Trophoblast cell (in vitro differentiated cells and primary cell): ENCODE measurements around the gene NLE1.

Experiments used
- DNase-seq, 2 donors: peaks; one replicate each; pipeline ENCODE4 v3.0.0-alpha.2; 2016
- H2AFZ ChIP-seq: 2 replicates; pipeline ENCODE4 v1.6.1; 2013; ENCODE audit warnings: low read length, moderate library complexity, mild to moderate bottlenecking; ENCODE audit not compliant: insufficient read depth, poor library complexity
- H2AK5ac ChIP-seq: 2 replicates; pipeline ENCODE4 v1.6.1; 2013; ENCODE audit warnings: mild to moderate bottlenecking, low read length
- H2BK120ac ChIP-seq: 2 replicates; pipeline ENCODE4 v1.6.1; 2013; ENCODE audit warnings: low read length, mild to moderate bottlenecking, moderate library complexity; ENCODE audit not compliant: insufficient read depth, poor library complexity
- H2BK12ac ChIP-seq: 2 replicates; pipeline ENCODE4 v1.6.1; 2013; ENCODE audit warnings: mild to moderate bottlenecking, low read length, moderate library complexity
- H2BK5ac ChIP-seq: 2 replicates; pipeline ENCODE4 v1.6.1; 2013; ENCODE audit warnings: low read length, low read depth, moderate library complexity, mild to moderate bottlenecking; ENCODE audit not compliant: poor library complexity
- H3K14ac ChIP-seq: 2 replicates; pipeline ENCODE4 v1.6.1; 2013; ENCODE audit warnings: mild to moderate bottlenecking, low read length
- H3K18ac ChIP-seq: 2 replicates; pipeline ENCODE4 v1.6.1; 2013; ENCODE audit warnings: mild to moderate bottlenecking, low read length
- H3K23ac ChIP-seq: 2 replicates; pipeline ENCODE4 v1.6.1; 2013; ENCODE audit warnings: low read length
- H3K27ac ChIP-seq: 2 replicates; pipeline ENCODE4 v1.5.1; 2013; ENCODE audit warnings: low read depth, mild to moderate bottlenecking, inconsistent platforms, low read length, moderate library complexity
- H3K27me3 ChIP-seq: 2 replicates; pipeline ENCODE4 v1.6.1; 2013; ENCODE audit warnings: inconsistent platforms, mild to moderate bottlenecking, low read length, moderate library complexity; ENCODE audit not compliant: insufficient read depth
- H3K36me3 ChIP-seq, 2 experiments: 1 replicate in 1 of 2; 2 replicates in 1 of 2; pipeline ENCODE4 v1.6.1; 2013; ENCODE audit warnings: low read length in 2 of 2, mild to moderate bottlenecking in 2 of 2, moderate library complexity in 1 of 2; ENCODE audit not compliant: insufficient read depth in 2 of 2, control insufficient read depth in 1 of 2
- H3K4ac ChIP-seq: 2 replicates; pipeline ENCODE4 v1.6.1; 2013; ENCODE audit warnings: low read depth, mild to moderate bottlenecking, low read length, moderate library complexity
- H3K4me1 ChIP-seq, 2 experiments: 1 replicate in 1 of 2; 2 replicates in 1 of 2; pipeline ENCODE4 v1.6.1; 2013; ENCODE audit warnings: low read length in 2 of 2, mild to moderate bottlenecking in 2 of 2, moderate library complexity in 1 of 2; ENCODE audit not compliant: insufficient read depth in 2 of 2, control insufficient read depth in 1 of 2
- H3K4me2 ChIP-seq: 2 replicates; pipeline ENCODE4 v1.6.1; 2013; ENCODE audit warnings: inconsistent platforms, mild to moderate bottlenecking, low read length, moderate library complexity
- H3K4me3 ChIP-seq: 2 replicates; pipeline ENCODE4 v1.5.1; 2013; ENCODE audit warnings: mild to moderate bottlenecking, low read depth, low read length, inconsistent platforms
- H3K79me1 ChIP-seq: one replicate; pipeline ENCODE4 v1.6.1; 2013; ENCODE audit warnings: low read length
- H3K79me2 ChIP-seq: 2 replicates; pipeline ENCODE4 v1.6.1; 2013; ENCODE audit warnings: low read length, mild to moderate bottlenecking; ENCODE audit not compliant: control insufficient read depth, insufficient read depth, poor library complexity
- H3K9ac ChIP-seq: 2 replicates; pipeline ENCODE4 v1.6.1; 2013; ENCODE audit warnings: mild to moderate bottlenecking, low read length
- H3K9me3 ChIP-seq: 2 replicates; pipeline ENCODE4 v1.6.1; 2013; ENCODE audit warnings: low read depth, mild to moderate bottlenecking, control low read depth, inconsistent platforms, low read length; ENCODE audit not compliant: insufficient read depth
- H4K12ac ChIP-seq: 2 replicates; pipeline ENCODE4 v1.6.1; 2013; ENCODE audit warnings: low read depth, mild to moderate bottlenecking, low read length, moderate library complexity
- H4K8ac ChIP-seq: 2 replicates; pipeline ENCODE4 v1.6.1; 2013; ENCODE audit warnings: low read depth, mild to moderate bottlenecking, low read length, moderate library complexity
- H4K91ac ChIP-seq: one replicate; pipeline ENCODE4 v1.6.1; 2013; ENCODE audit warnings: low read depth, mild to moderate bottlenecking, low read length, moderate library complexity
- WGBS: extraction: QIAGEN DNeasy Blood & Tissue Kit; methylation state at CpG from one replicate; pipeline ENCODE4 v1.1.7; 2013; ENCODE audit warnings: missing lambda C conversion rate; ENCODE audit not compliant: insufficient read length, insufficient coverage; ENCODE audit errors: extremely low coverage; 5-methylcytosine and 5-hydroxymethylcytosine counted together

The NLE1 gene

DNA sequence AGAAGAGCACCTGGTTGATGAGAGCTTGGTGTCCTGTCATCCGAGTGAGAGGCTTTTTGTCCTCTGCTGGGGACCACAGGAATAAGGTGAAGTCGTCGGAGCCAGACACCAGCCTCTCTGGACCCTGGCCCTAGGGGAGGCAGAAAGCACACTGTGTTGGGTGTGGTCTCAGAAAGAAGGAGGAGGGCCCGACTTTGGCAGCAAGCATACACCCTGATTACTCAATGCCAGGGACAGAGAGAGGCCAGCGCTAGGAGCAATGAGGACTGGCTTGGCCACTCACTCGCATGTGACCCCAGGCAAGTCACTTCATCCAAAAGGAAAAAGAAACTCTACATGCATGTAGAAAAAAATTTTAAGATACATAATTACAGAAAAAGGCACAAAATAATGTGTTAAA is 6.8 kb downstream of the NLE1 start:
- H3K36me3 ChIP-seq = peaks cover 71 to 86% of the 10 kb centered on the region in 2 experiments
- no peak overlapping the region for H4K91ac ChIP-seq
- H2BK120ac ChIP-seq = no peak overlapping the region
- no peaks in the 10 kb centered on the region for H3K4me1 ChIP-seq
- no peaks in the 10 kb centered on the region for H3K27me3 ChIP-seq
- H3K79me2 ChIP-seq = no peaks in the 10 kb centered on the region
- H4K12ac ChIP-seq = no peak overlapping the region
- H3K23ac ChIP-seq = no peak overlapping the region
- DNase-seq = no peak
- H2BK5ac ChIP-seq = no peak overlapping the region
- no peak overlapping the region for H2BK12ac ChIP-seq
- no peaks in the 10 kb centered on the region for H3K79me1 ChIP-seq
- no peak overlapping the region for H3K9ac ChIP-seq
- no peak overlapping the region for H3K4ac ChIP-seq
- peaks cover 4% of the 10 kb centered on the region for H3K9me3 ChIP-seq
- no peak overlapping the region for H3K4me3 ChIP-seq
- no CpG with 5 or more reads among the region's 6 CpGs for WGBS
- no peak overlapping the region for H3K14ac ChIP-seq
- H2AFZ ChIP-seq = no peak overlapping the region
- no peak overlapping the region for H2AK5ac ChIP-seq
- no peak overlapping the region for H4K8ac ChIP-seq
- H3K4me2 ChIP-seq = no peak overlapping the region
- no peak overlapping the region for H3K27ac ChIP-seq
- H3K18ac ChIP-seq = no peak overlapping the region

DNA sequence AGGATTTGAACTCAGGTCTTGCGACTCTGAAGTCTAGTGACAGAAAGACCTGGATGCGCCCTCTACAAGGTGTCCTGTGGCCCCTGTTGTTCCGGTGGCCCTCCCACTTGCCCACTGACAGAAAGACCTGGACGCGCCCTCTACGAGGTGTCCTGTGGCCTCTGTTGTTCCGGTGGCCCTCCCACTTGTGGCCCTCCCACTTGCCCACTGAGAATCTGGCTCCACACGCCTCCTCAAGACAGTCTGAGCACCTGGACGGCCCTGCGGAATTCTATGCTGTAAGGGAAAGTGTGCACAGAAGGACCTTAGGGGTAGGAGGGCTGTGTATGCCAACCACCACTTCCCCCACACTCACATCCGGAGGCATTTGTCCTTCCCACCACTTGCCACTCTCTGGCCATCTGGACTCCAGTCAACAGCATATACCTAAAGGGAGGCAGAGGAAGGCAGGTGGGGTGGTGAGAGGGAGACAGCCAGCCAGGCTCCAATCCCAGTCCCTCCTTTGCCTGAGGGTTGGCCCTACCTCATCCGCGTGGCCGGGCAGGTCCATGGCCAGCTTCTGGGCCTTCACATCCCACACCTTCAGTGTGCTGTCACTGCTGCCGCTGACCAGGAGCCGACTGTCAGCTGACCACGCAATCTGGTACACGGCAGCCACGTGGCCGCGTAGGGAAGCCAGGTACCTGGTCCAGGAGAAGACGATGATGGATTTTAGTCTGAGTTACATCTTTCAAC is 9.1 kb downstream of the NLE1 start:
- peaks cover 57 to 69% of the 10 kb centered on the region in 2 experiments for H3K36me3 ChIP-seq
- WGBS = no CpG with 5 or more reads among the region's 22 CpGs

DNA sequence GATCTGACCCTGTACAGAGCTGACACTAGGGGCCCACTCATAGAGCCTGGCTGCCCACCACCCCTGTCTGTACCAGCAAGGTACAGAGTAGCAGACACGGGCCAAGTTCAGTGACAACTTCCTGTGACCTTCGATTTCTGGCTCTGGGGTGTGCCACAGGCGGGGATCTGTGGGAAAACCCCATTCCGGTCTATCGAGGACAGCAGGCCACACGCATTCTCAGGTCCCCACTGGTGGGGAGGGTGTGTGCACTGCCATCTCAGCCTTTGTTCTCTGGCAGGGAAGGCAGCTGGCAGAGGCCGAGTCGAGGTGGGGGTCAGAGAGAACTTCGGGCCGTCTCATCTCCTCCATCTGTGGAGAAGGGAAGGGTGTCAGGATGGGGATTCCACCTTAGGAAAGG is 10.0 kb downstream of the NLE1 start:
- no peak overlapping the region for H3K14ac ChIP-seq
- no peaks in the 10 kb centered on the region for H3K79me1 ChIP-seq
- no CpG with 5 or more reads among the region's 10 CpGs for whole genome bisulfite sequencing
- no peak overlapping the region for H3K18ac ChIP-seq
- H3K4ac ChIP-seq = no peak overlapping the region
- no peak overlapping the region for H4K12ac ChIP-seq
- no peak overlapping the region for H3K23ac ChIP-seq
- no peak overlapping the region for H2AK5ac ChIP-seq
- H3K36me3 ChIP-seq = peaks cover 53 to 61% of the 10 kb centered on the region in 2 experiments
- no peak overlapping the region for H3K4me2 ChIP-seq
- H3K9me3 ChIP-seq = peaks cover 4% of the 10 kb centered on the region
- no peak overlapping the region for H4K8ac ChIP-seq
- no peak for DNase-seq
- H3K9ac ChIP-seq = no peak overlapping the region
- no peak overlapping the region for H3K27ac ChIP-seq
- no peak overlapping the region for H2BK5ac ChIP-seq
- H3K27me3 ChIP-seq = no peaks in the 10 kb centered on the region
- H2BK12ac ChIP-seq = no peak overlapping the region
- no peak overlapping the region for H4K91ac ChIP-seq
- H3K4me1 ChIP-seq = no peaks in the 10 kb centered on the region
- H3K79me2 ChIP-seq = no peaks in the 10 kb centered on the region
- no peak overlapping the region for H2AFZ ChIP-seq
- no peak overlapping the region for H3K4me3 ChIP-seq
- H2BK120ac ChIP-seq = no peak overlapping the region

More for the DNA sequence above, 9.1 kb downstream of the NLE1 start:
- H3K27me3 ChIP-seq = no peaks in the 10 kb centered on the region
- peaks cover 4% of the 10 kb centered on the region for H3K9me3 ChIP-seq
- H2AK5ac ChIP-seq = no peak overlapping the region
- H4K91ac ChIP-seq = no peak overlapping the region
- no peak overlapping the region for H2BK5ac ChIP-seq
- no peak overlapping the region for H3K4me3 ChIP-seq
- H3K79me1 ChIP-seq = no peaks in the 10 kb centered on the region
- H3K4me2 ChIP-seq = no peak overlapping the region
- no peak overlapping the region for H2BK12ac ChIP-seq
- H3K79me2 ChIP-seq = no peaks in the 10 kb centered on the region
- no peak overlapping the region for H3K9ac ChIP-seq
- H2BK120ac ChIP-seq = no peak overlapping the region
- no peaks in the 10 kb centered on the region for H3K4me1 ChIP-seq
- DNase-seq = no peak
- H4K8ac ChIP-seq = no peak overlapping the region
- H3K27ac ChIP-seq = no peak overlapping the region
- no peak overlapping the region for H3K4ac ChIP-seq
- no peak overlapping the region for H3K14ac ChIP-seq
- no peak overlapping the region for H4K12ac ChIP-seq
- no peak overlapping the region for H2AFZ ChIP-seq
- H3K18ac ChIP-seq = no peak overlapping the region
- no peak overlapping the region for H3K23ac ChIP-seq

DNA sequence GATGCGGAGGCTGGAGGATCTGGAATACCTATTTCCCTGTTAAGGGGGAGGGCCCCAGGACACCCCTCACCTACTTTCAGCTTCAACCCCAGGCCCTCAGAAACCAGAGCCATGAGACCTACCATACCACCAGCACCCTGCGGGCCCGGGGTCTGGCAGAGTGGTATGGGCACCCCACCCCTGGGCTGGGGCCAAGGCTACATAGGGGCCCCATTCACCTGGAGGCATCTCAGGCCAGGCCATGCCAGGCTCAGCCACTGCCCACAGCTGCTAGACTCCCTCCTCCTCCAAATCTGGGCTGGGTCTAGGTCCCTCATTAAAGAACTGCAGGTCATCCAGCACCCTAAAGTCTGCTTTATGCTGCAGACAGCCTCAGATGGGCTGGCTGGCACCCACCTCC is 11.7 kb downstream of the NLE1 start:
- Histone ChIP-seq H3K23ac (no peak overlapping the region), H2AK5ac (no peak overlapping the region), H3K18ac (no peak overlapping the region)

More for the DNA sequence above, 11.7 kb downstream of the NLE1 start:
- no peak overlapping the region for H2BK5ac ChIP-seq
- H3K9me3 ChIP-seq = peaks cover 4% of the 10 kb centered on the region
- no peak overlapping the region for H3K9ac ChIP-seq
- H3K4me1 ChIP-seq = no peaks in the 10 kb centered on the region
- H3K36me3 ChIP-seq = peaks cover 41 to 48% of the 10 kb centered on the region in 2 experiments
- no peak for DNase-seq
- H4K12ac ChIP-seq = no peak overlapping the region
- no peak overlapping the region for H3K4me3 ChIP-seq
- no peak overlapping the region for H3K4me2 ChIP-seq
- H2BK12ac ChIP-seq = no peak overlapping the region
- no peak overlapping the region for H2AFZ ChIP-seq
- H4K8ac ChIP-seq = no peak overlapping the region
- no peak overlapping the region for H2BK120ac ChIP-seq
- H3K79me2 ChIP-seq = no peaks in the 10 kb centered on the region
- WGBS = no CpG with 5 or more reads among the region's 3 CpGs
- no peaks in the 10 kb centered on the region for H3K27me3 ChIP-seq
- H3K4ac ChIP-seq = no peak overlapping the region
- no peak overlapping the region for H3K14ac ChIP-seq
- H3K27ac ChIP-seq = no peak overlapping the region
- H4K91ac ChIP-seq = no peak overlapping the region
- no peaks in the 10 kb centered on the region for H3K79me1 ChIP-seq
